HEK293 (cell line): ENCODE data around the gene IGFLR1.

Experiments
- CTCF ChIP-seq: fragments of 450-650 bp; formaldehyde crosslinking; IDR thresholded peaks from 2 replicates; pipeline ENCODE4 v1.5.1; 2016; ENCODE audit warnings: missing biosample characterization, missing genetic modification characterization
- TSHZ1 ChIP-seq: fragments of 450-650 bp; formaldehyde crosslinking; IDR thresholded peaks from 2 replicates; pipeline ENCODE4 v1.5.1; 2016; ENCODE audit warnings: missing biosample characterization, missing genetic modification characterization, borderline replicate concordance
- ZNF629 ChIP-seq: fragments of 450-650 bp; formaldehyde crosslinking; IDR thresholded peaks from 2 replicates; pipeline ENCODE4 v1.5.1; 2017; ENCODE audit warnings: missing biosample characterization, missing genetic modification characterization

- TF ChIP-seq CTCF (no peak), TSHZ1 (tag by site-specific recombination) (no peak), ZNF629 (no peak)
These were observed 52.4 kb downstream of the IGFLR1 start for GRCh38 chr19:35689836-35690235.
